ENCODE measurements around the gene GNB4. TPM values are rescaled to one million over a fixed set of nuclear protein-coding genes. Genes with fewer than 3 reads are reported as not detected.
A peak's percentile ranks its signal among the peaks of the same experiment; 100 is the strongest.

GNB4 gene
- total RNA-seq, 1 donor from 2014 or later = 66.9 TPM

DNA sequence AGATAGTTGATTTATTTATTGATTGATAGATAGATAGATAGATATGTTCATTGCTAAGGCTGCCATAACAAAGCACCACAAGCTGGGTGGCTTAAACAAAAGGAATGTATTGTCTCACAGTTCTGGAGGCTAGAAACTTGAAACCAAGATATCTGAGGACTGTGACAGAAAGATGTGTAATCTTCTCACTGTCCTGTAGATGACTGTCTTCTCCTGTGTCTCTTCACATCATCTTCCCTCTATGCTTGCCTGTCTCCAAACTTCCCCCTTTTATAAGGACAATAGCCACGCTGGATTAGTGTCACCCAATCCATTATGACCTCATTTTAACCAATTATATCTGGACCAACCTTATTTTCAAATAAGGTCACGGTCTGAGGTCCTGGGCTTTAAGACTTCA, 40.9 kb downstream of the GNB4 start:
- TF ChIP-seq, protein P1, sequence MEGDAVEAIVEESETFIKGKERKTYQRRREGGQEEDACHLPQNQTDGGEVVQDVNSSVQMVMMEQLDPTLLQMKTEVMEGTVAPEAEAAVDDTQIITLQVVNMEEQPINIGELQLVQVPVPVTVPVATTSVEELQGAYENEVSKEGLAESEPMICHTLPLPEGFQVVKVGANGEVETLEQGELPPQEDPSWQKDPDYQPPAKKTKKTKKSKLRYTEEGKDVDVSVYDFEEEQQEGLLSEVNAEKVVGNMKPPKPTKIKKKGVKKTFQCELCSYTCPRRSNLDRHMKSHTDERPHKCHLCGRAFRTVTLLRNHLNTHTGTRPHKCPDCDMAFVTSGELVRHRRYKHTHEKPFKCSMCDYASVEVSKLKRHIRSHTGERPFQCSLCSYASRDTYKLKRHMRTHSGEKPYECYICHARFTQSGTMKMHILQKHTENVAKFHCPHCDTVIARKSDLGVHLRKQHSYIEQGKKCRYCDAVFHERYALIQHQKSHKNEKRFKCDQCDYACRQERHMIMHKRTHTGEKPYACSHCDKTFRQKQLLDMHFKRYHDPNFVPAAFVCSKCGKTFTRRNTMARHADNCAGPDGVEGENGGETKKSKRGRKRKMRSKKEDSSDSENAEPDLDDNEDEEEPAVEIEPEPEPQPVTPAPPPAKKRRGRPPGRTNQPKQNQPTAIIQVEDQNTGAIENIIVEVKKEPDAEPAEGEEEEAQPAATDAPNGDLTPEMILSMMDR (IDR thresholded peaks at IDR 0.05; ENCODE audit: unreplicated experiment) = no peak
- H3K27ac Mint-ChIP-seq (ENCODE audit: unreplicated experiment) = no peak overlapping the region
- H3K4me3 Mint-ChIP-seq (ENCODE audit: unreplicated experiment) = no peak overlapping the region
- no peaks in the 10 kb centered on the region for H3K27me3 Mint-ChIP-seq (ENCODE audit: unreplicated experiment)
- H3K4me1 Mint-ChIP-seq (ENCODE audit: unreplicated experiment) = no peaks in the 10 kb centered on the region
- no peak for DNase-seq (ENCODE audit: low spot score)
- H3K36me3 Mint-ChIP-seq (ENCODE audit: low read depth, unreplicated experiment) = peaks cover under 1% of the 10 kb centered on the region
- H3K9me3 Mint-ChIP-seq (ENCODE audit: unreplicated experiment) = no peaks in the 10 kb centered on the region

DNA sequence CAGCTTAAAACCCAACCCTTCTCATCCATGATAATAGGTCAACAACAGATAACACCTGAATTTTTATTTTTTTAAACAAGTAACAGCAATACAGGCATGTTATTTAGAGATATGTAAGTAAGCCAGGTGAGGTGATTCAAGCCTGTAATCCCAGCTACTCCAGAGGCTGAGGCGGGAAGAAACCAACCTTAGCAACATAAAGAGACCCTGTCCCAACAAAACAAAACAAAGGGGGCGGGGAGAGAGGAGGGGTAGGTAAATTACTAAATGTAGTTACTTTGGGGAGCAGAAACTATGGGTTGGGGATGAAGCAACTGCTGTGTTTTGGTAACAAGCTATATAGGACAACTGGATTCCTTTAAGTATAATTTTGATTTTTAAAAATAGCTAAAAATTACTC, 47.0 kb downstream of the GNB4 start:
- peaks cover 3% of the 10 kb centered on the region for H3K27me3 Mint-ChIP-seq (ENCODE audit: unreplicated experiment)
- peaks cover 2% of the 10 kb centered on the region for H3K4me1 Mint-ChIP-seq (ENCODE audit: unreplicated experiment)
- H3K4me3 Mint-ChIP-seq (ENCODE audit: unreplicated experiment) = no peak overlapping the region
- TF ChIP-seq, protein P1 (IDR thresholded peaks at IDR 0.05; ENCODE audit: unreplicated experiment) = no peak
- peak overlapping the region; percentile 83 for H3K27ac Mint-ChIP-seq (ENCODE audit: unreplicated experiment)
- peaks cover 10% of the 10 kb centered on the region for H3K36me3 Mint-ChIP-seq (ENCODE audit: low read depth, unreplicated experiment)
- DNase-seq (ENCODE audit: low spot score) = no peak
- no peaks in the 10 kb centered on the region for H3K9me3 Mint-ChIP-seq (ENCODE audit: unreplicated experiment)

DNA sequence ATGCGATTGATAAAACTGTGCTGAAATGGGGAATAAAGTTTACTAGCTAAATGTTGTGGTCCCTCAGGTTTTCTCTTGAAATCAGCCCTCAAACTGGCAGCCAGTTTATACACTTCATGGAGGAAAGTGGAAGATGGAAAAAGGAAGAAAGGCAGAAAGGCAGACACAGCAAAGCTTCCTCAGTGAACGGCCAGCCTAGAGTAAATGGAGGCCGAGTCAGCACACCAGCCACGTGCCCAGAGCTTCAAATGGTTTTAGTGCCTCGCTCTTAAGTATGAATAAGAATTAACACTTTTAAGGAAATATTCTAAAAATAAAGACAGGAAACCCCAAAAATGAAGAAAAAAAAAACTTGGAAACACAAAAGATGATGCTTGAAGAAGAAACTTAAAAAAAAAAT, 48.3 kb downstream of the GNB4 start:
- TF ChIP-seq, protein P1 (IDR thresholded peaks at IDR 0.05; ENCODE audit: unreplicated experiment) = no peak
- no peak overlapping the region for H3K27ac Mint-ChIP-seq (ENCODE audit: unreplicated experiment)

DNA sequence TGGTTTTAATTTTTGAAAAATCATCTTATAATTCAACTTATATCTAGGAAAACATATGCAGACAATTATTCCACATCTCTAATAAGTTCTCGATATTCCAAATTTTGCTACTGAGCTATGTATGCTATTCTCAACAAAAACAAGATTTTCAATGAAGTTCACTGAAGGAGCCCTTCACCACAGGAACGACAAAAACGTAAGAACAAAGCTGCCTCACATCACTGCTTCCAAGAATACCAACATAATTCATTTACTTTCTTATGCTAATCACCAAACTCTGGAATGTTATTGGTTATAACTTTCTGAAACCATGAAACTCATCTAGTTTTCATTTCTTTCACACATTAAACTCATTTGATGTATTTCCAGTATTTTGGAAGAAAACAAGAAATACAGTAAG, 49.7 kb downstream of the GNB4 start:
- Mint-ChIP-seq H3K36me3 (ENCODE audit: low read depth, unreplicated experiment) (peaks cover 10% of the 10 kb centered on the region), H3K4me1 (ENCODE audit: unreplicated experiment) (peaks cover 2% of the 10 kb centered on the region), H3K9me3 (ENCODE audit: unreplicated experiment) (no peaks in the 10 kb centered on the region), H3K4me3 (ENCODE audit: unreplicated experiment) (no peak overlapping the region), H3K27me3 (ENCODE audit: unreplicated experiment) (peaks cover 3% of the 10 kb centered on the region), H3K27ac (ENCODE audit: unreplicated experiment) (no peak overlapping the region)
- TF ChIP-seq, protein P1 (IDR thresholded peaks at IDR 0.05; ENCODE audit: unreplicated experiment) = no peak
- DNase-seq (ENCODE audit: low spot score) = no peak

More for the DNA sequence above, 48.3 kb downstream of the GNB4 start:
- Mint-ChIP-seq H3K4me1 (ENCODE audit: unreplicated experiment) (peaks cover 2% of the 10 kb centered on the region), H3K9me3 (ENCODE audit: unreplicated experiment) (no peaks in the 10 kb centered on the region), H3K36me3 (ENCODE audit: low read depth, unreplicated experiment) (peaks cover 10% of the 10 kb centered on the region), H3K4me3 (ENCODE audit: unreplicated experiment) (no peak overlapping the region), H3K27me3 (ENCODE audit: unreplicated experiment) (peaks cover 3% of the 10 kb centered on the region)
- no peak for DNase-seq (ENCODE audit: low spot score)

DNA sequence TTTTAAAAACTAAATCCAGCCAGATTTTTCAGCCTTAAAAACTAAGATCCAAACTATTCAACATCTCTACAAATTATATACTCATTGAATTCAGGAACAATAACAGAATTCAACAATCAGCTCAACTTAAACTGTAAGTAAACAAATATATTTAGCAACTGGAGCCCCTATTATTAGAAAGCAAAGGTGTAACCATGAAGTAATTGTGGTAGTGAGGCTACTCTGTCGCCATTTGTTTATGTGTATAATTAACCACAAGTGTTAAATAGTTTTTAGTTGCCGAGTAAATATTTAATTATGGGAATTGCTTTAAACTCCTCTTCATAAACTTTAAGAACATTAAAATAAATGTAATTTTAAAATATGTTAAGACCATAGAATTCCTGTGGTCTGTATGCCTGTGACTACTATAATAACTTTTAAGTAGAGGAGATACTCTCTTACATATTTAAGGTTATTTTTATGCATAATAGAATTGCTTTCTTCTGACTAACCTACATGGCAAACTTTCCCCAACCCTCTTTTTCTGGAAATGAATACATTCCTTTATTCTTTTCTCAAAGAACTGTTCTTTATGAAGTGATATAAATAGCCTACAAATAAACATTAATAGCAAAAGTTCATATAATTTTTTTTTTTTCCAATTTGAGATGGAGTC, 52.6 kb downstream of the GNB4 start:
- Mint-ChIP-seq H3K4me1 (ENCODE audit: unreplicated experiment) (no peaks in the 10 kb centered on the region), H3K36me3 (ENCODE audit: low read depth, unreplicated experiment) (no peaks in the 10 kb centered on the region), H3K9me3 (ENCODE audit: unreplicated experiment) (no peaks in the 10 kb centered on the region), H3K27me3 (ENCODE audit: unreplicated experiment) (peaks cover 3% of the 10 kb centered on the region), H3K27ac (ENCODE audit: unreplicated experiment) (no peak overlapping the region), H3K4me3 (ENCODE audit: unreplicated experiment) (no peak overlapping the region)
- TF ChIP-seq, protein P1 (IDR thresholded peaks at IDR 0.05; ENCODE audit: unreplicated experiment) = no peak
- DNase-seq (ENCODE audit: low spot score) = no peak
